BJ (cell line): Measurements from ENCODE around the gene AKAP6. TPM values are rescaled to one million over a fixed set of nuclear protein-coding genes. Genes with fewer than 3 reads are reported as not detected.

Source experiments
- CTCF ChIA-PET: fragments of 350-600 bp; formaldehyde crosslinking; extraction: SDS; loops from one replicate; lab custom pipeline; 2021; ENCODE audit warnings: antibody characterized with exemption, inconsistent platforms; lab: Yijun Ruan, JAX
- POLR2A ChIA-PET: fragments of 300-600 bp; sonication (Branson Sonifier 250); formaldehyde crosslinking; extraction: SDS; loops from one replicate; lab custom pipeline; 2021; ENCODE audit warnings: antibody characterized with exemption; lab: Charles Lee
- DNase-seq: peaks from one replicate; pipeline ENCODE4 v3.0.0-alpha.2; 2011; ENCODE audit warnings: low read depth
- H3K27me3 ChIP-seq: 2 replicates; pipeline ENCODE4 v1.6.0; 2011; ENCODE audit warnings: low read length; ENCODE audit not compliant: control insufficient read depth, insufficient read depth
- H3K36me3 ChIP-seq: 2 replicates; pipeline ENCODE4 v1.5.1; 2011; ENCODE audit warnings: low read length; ENCODE audit not compliant: control insufficient read depth, insufficient read depth
- H3K4me3 ChIP-seq: 2 replicates; pipeline ENCODE4 v1.5.1; 2011; ENCODE audit warnings: low read depth, mild to moderate bottlenecking, control low read depth, low read length
- CTCF ChIP-seq: IDR thresholded peaks from 2 replicates; pipeline ENCODE4 v1.5.1; 2011; ENCODE audit warnings: low read depth, mild to moderate bottlenecking, control low read depth, inconsistent platforms, low read length, moderate library complexity; ENCODE audit not compliant: insufficient read depth
- polyA plus RNA-seq: library from polyadenylated mRNA; depleted of rRNA; stranded (reverse); fragments of >200 nt; gene quantifications from 2 replicates; pipeline ENCODE4 v1.2.3, GENCODE V29; 2011

Gene AKAP6
- polyA plus RNA-seq, 1 experiment, result 18.5 TPM

DNA sequence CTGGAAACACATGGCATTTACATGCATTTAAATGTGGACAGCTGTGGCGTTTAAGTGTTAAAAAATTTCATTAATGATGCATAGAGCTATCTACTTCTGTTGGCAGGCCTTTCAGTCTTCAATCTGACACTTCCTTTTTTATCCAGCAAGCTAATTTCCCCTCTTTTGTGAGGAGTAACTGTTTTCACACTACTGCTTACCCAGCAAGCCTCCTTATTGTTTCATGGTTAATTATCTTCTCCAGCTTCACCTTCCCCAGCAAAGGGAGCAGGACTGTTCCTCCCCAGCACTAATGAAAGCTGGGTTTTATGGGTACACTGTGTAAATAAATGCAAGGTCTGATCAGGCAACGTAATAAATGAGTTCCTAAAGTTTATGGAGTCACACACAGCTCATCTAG, 480.2 kb downstream of the AKAP6 start:
- H3K4me3 ChIP-seq, result no peak overlapping the region
- no peak for TF ChIP-seq CTCF
- no peaks in the 10 kb centered on the region for H3K36me3 ChIP-seq
- POLR2A ChIA-PET, result no interaction called here
- CTCF ChIA-PET, result interaction anchor here (0.8 to 1.2 kb wide), 2 partner anchors 17 to 31 kb away, joined by 3 read pairs; no protein-coding TSS in a partner anchor
- no peak for DNase-seq
- H3K27me3 ChIP-seq, result no peaks in the 10 kb centered on the region

GRCh38 chr14:32813401-32813800, 484.3 kb downstream of the AKAP6 start:
- H3K4me3 ChIP-seq, result no peak overlapping the region
- no peak for TF ChIP-seq CTCF
- POLR2A ChIA-PET, result no interaction called here
- DNase-seq, result no peak
- CTCF ChIA-PET, result no interaction called here
- no peaks in the 10 kb centered on the region for H3K36me3 ChIP-seq
- H3K27me3 ChIP-seq, result no peaks in the 10 kb centered on the region

GRCh38 chr14:32814721-32815120, 485.6 kb downstream of the AKAP6 start:
- no peak for DNase-seq
- TF ChIP-seq CTCF, result no peak

GRCh38 chr14:32816588-32816987, 487.5 kb downstream of the AKAP6 start:
- no peak for TF ChIP-seq CTCF
- no peaks in the 10 kb centered on the region for H3K36me3 ChIP-seq
- no peak for DNase-seq
- ChIA-PET CTCF (interaction anchor here (0.9 to 2.2 kb wide), 2 partner anchors 10 to 107 kb away, joined by 3 to 6 read pairs; no protein-coding TSS in a partner anchor), POLR2A (no interaction called here)
- no peak overlapping the region for H3K4me3 ChIP-seq
- no peaks in the 10 kb centered on the region for H3K27me3 ChIP-seq

More at GRCh38 chr14:32814721-32815120, 485.6 kb downstream of the AKAP6 start:
- Histone ChIP-seq H3K4me3 (no peak overlapping the region), H3K36me3 (no peaks in the 10 kb centered on the region), H3K27me3 (no peaks in the 10 kb centered on the region)
- CTCF ChIA-PET, result interaction anchor here (2.2 kb wide), 1 partner anchor 12 kb away, joined by 6 read pairs; no protein-coding TSS in a partner anchor
- POLR2A ChIA-PET, result interaction anchor here (0.5 kb wide), 1 partner anchor 224 kb away, joined by 6 read pairs; no protein-coding TSS in a partner anchor

GRCh38 chr14:32817780-32818179, 488.7 kb downstream of the AKAP6 start:
- Histone ChIP-seq H3K4me3 (no peak overlapping the region), H3K36me3 (no peaks in the 10 kb centered on the region), H3K27me3 (no peaks in the 10 kb centered on the region)
- ChIA-PET CTCF (interaction anchor here (0.9 to 1.0 kb wide), 2 partner anchors 14 to 108 kb away, joined by 3 read pairs; no protein-coding TSS in a partner anchor), POLR2A (no interaction called here)
- TF ChIP-seq CTCF, result no peak
- no peak for DNase-seq
